Activated CD4-positive, alpha-beta T cell treated with anti-CD3 and anti-CD28 coated beads, Interleukin-2, amount 10 ng/mL, durations not matched to agents 7 days and 5 days (primary cell): ENCODE measurements around the gene NF2. TPM values are rescaled to one million over a fixed set of nuclear protein-coding genes. Genes with fewer than 3 reads are reported as not detected.
A peak's percentile ranks its signal among the peaks of the same experiment; 100 is the strongest.

ENCODE experiments used
- CTCF ChIA-PET: fragments of 350-600 bp; sonication (Branson Sonifier 250); formaldehyde crosslinking; loops from one replicate; lab custom pipeline; 2021; ENCODE audit warnings: antibody characterized with exemption; lab: Charles Lee
- POLR2A ChIA-PET: fragments of 350-600 bp; sonication (Branson Sonifier 250); formaldehyde crosslinking; loops from one replicate; lab custom pipeline; 2021; ENCODE audit warnings: antibody characterized with exemption; lab: Charles Lee
- DNase-seq: peaks from one replicate; pipeline ENCODE4 v3.0.0-alpha.2; 2020
- H3K27ac Mint-ChIP-seq: one replicate; pipeline ENCODE4 v1.8.0; 2021; ENCODE audit warnings: mild to moderate bottlenecking, moderate library complexity, mixed read lengths
- H3K27me3 Mint-ChIP-seq: one replicate; pipeline ENCODE4 v1.8.0; 2021; ENCODE audit warnings: mixed read lengths
- H3K36me3 Mint-ChIP-seq: one replicate; pipeline ENCODE4 v1.8.0; 2021; ENCODE audit warnings: low read depth, mixed read lengths
- H3K4me1 Mint-ChIP-seq: one replicate; pipeline ENCODE4 v1.8.0; 2021; ENCODE audit warnings: mixed read lengths
- H3K4me3 Mint-ChIP-seq: one replicate; pipeline ENCODE4 v1.8.0; 2021; ENCODE audit warnings: mild to moderate bottlenecking, moderate library complexity, mixed read lengths
- H3K9me3 Mint-ChIP-seq: one replicate; pipeline ENCODE4 v1.8.0; 2021; ENCODE audit warnings: mixed read lengths
- total RNA-seq, 2 experiments: library from RNA; stranded (reverse); gene quantifications; one replicate each; pipeline ENCODE4 v1.2.3, GENCODE V29; 2021

The NF2 gene
- total RNA-seq, 2 experiments from 2014 or later, result 56.7 to 57.2 TPM

GRCh38 chr22:29605527-29605850 is 2.1 kb downstream of the NF2 start:
- POLR2A ChIA-PET, result no interaction called here
- no peak for DNase-seq
- peak overlapping the region; percentile 95 for H3K4me3 Mint-ChIP-seq
- H3K36me3 Mint-ChIP-seq, result peaks cover 24% of the 10 kb centered on the region
- H3K27ac Mint-ChIP-seq, result peak overlapping the region; percentile 95
- CTCF ChIA-PET, result interaction anchor here (0.6 to 3.1 kb wide), 9 partner anchors 10 to 484 kb away, joined by 3 to 11 read pairs (median 4); no protein-coding TSS in a partner anchor
- H3K4me1 Mint-ChIP-seq, result peaks cover 34% of the 10 kb centered on the region
- no peaks in the 10 kb centered on the region for H3K27me3 Mint-ChIP-seq
- peaks cover 2% of the 10 kb centered on the region for H3K9me3 Mint-ChIP-seq

- H3K27ac Mint-ChIP-seq, result no peak overlapping the region
Measured at GRCh38 chr22:29606320-29606719, 2.9 kb downstream of the NF2 start.

GRCh38 chr22:29607426-29607825 is 4.0 kb downstream of the NF2 start:
- ChIA-PET POLR2A (no interaction called here), CTCF (interaction anchor here (1.0 to 1.1 kb wide), 2 partner anchors 20 to 90 kb away, joined by 3 read pairs; no protein-coding TSS in a partner anchor)
- Mint-ChIP-seq H3K9me3 (peaks cover 2% of the 10 kb centered on the region), H3K4me1 (peaks cover 32% of the 10 kb centered on the region), H3K4me3 (no peak overlapping the region), H3K27me3 (no peaks in the 10 kb centered on the region), H3K27ac (no peak overlapping the region), H3K36me3 (peaks cover 33% of the 10 kb centered on the region)
- DNase-seq, result no peak

More at GRCh38 chr22:29606320-29606719, 2.9 kb downstream of the NF2 start:
- CTCF ChIA-PET, result interaction anchor here (0.7 to 3.1 kb wide), 7 partner anchors 9 to 483 kb away, joined by 3 to 11 read pairs (median 4); no protein-coding TSS in a partner anchor
- Mint-ChIP-seq H3K27me3 (no peaks in the 10 kb centered on the region), H3K36me3 (peaks cover 29% of the 10 kb centered on the region), H3K4me1 (peaks cover 34% of the 10 kb centered on the region), H3K4me3 (peak overlapping the region; percentile 95), H3K9me3 (peaks cover 2% of the 10 kb centered on the region)
- DNase-seq, result no peak
- POLR2A ChIA-PET, result no interaction called here

- Mint-ChIP-seq H3K27ac (no peak overlapping the region), H3K4me1 (peaks cover 25% of the 10 kb centered on the region), H3K36me3 (peaks cover 35% of the 10 kb centered on the region), H3K4me3 (no peak overlapping the region), H3K9me3 (peaks cover 2% of the 10 kb centered on the region), H3K27me3 (no peaks in the 10 kb centered on the region)
- ChIA-PET POLR2A (no interaction called here), CTCF (interaction anchor here (0.7 to 1.3 kb wide), 2 partner anchors 12 to 55 kb away, joined by 3 read pairs; no protein-coding TSS in a partner anchor)
- no peak for DNase-seq
Measured at GRCh38 chr22:29609139-29609538, 5.7 kb downstream of the NF2 start.

GRCh38 chr22:29610780-29611179 is 7.3 kb downstream of the NF2 start:
- ChIA-PET POLR2A (no interaction called here), CTCF (no interaction called here)
- peaks cover 12% of the 10 kb centered on the region for H3K4me1 Mint-ChIP-seq
- no peak for DNase-seq
- peaks cover 34% of the 10 kb centered on the region for H3K36me3 Mint-ChIP-seq
- no peaks in the 10 kb centered on the region for H3K27me3 Mint-ChIP-seq
- peaks cover 2% of the 10 kb centered on the region for H3K9me3 Mint-ChIP-seq
- no peak overlapping the region for H3K4me3 Mint-ChIP-seq
- no peak overlapping the region for H3K27ac Mint-ChIP-seq

- DNase-seq, result no peak
- Mint-ChIP-seq H3K36me3 (peaks cover 11% of the 10 kb centered on the region), H3K27me3 (no peaks in the 10 kb centered on the region), H3K4me1 (peaks cover 17% of the 10 kb centered on the region), H3K4me3 (no peak overlapping the region), H3K9me3 (no peaks in the 10 kb centered on the region), H3K27ac (no peak overlapping the region)
- POLR2A ChIA-PET, result no interaction called here
- CTCF ChIA-PET, result interaction anchor here (0.7 to 3.3 kb wide), 3 partner anchors 10 to 25 kb away, joined by 3 to 11 read pairs (median 5); partner anchors contain the start of gene NF2
Measured at GRCh38 chr22:29615705-29616327, 12.4 kb downstream of the NF2 start.

GRCh38 chr22:29617922-29618629 is 14.6 kb downstream of the NF2 start:
- no peak overlapping the region for H3K27ac Mint-ChIP-seq
- ChIA-PET POLR2A (no interaction called here), CTCF (interaction anchor here (0.6 to 3.3 kb wide), 2 partner anchors 8 to 13 kb away, joined by 4 to 11 read pairs; partner anchors contain the start of gene NF2)
- H3K9me3 Mint-ChIP-seq, result no peaks in the 10 kb centered on the region
- no peak overlapping the region for H3K4me3 Mint-ChIP-seq
- no peak for DNase-seq
- peaks cover 5% of the 10 kb centered on the region for H3K36me3 Mint-ChIP-seq
- H3K4me1 Mint-ChIP-seq, result peaks cover 27% of the 10 kb centered on the region
- no peaks in the 10 kb centered on the region for H3K27me3 Mint-ChIP-seq

- POLR2A ChIA-PET, result no interaction called here
- Mint-ChIP-seq H3K27me3 (no peaks in the 10 kb centered on the region), H3K4me3 (no peak overlapping the region), H3K4me1 (peaks cover 61% of the 10 kb centered on the region), H3K36me3 (no peaks in the 10 kb centered on the region), H3K27ac (no peak overlapping the region), H3K9me3 (no peaks in the 10 kb centered on the region)
- CTCF ChIA-PET, result no interaction called here
- DNase-seq, result no peak
Measured at GRCh38 chr22:29621761-29622526, 18.5 kb downstream of the NF2 start.

GRCh38 chr22:29623059-29623458 is 19.6 kb downstream of the NF2 start:
- Mint-ChIP-seq H3K27me3 (no peaks in the 10 kb centered on the region), H3K4me3 (no peak overlapping the region), H3K4me1 (peaks cover 51% of the 10 kb centered on the region), H3K36me3 (no peaks in the 10 kb centered on the region), H3K9me3 (no peaks in the 10 kb centered on the region), H3K27ac (peak overlapping the region; percentile 72)
- DNase-seq, result no peak
- ChIA-PET CTCF (interaction anchor here (0.6 to 1.4 kb wide), 3 partner anchors 17 to 228 kb away, joined by 3 to 4 read pairs (median 4); no protein-coding TSS in a partner anchor), POLR2A (interaction anchor here (0.6 kb wide), 1 partner anchor 158 kb away, joined by 3 read pairs; no protein-coding TSS in a partner anchor)

GRCh38 chr22:29623553-29624169 is 20.2 kb downstream of the NF2 start:
- no peak for DNase-seq
- Mint-ChIP-seq H3K27ac (peak overlapping the region; percentile 72), H3K4me3 (no peak overlapping the region), H3K9me3 (no peaks in the 10 kb centered on the region), H3K27me3 (no peaks in the 10 kb centered on the region), H3K4me1 (peaks cover 50% of the 10 kb centered on the region), H3K36me3 (no peaks in the 10 kb centered on the region)
- POLR2A ChIA-PET, result no interaction called here
- CTCF ChIA-PET, result interaction anchor here (0.9 to 1.4 kb wide), 3 partner anchors 18 to 446 kb away, joined by 3 to 4 read pairs (median 3); no protein-coding TSS in a partner anchor

- ChIA-PET POLR2A (no interaction called here), CTCF (interaction anchor here (0.6 to 2.1 kb wide), 7 partner anchors 7 to 463 kb away, joined by 3 to 9 read pairs (median 4); no protein-coding TSS in a partner anchor)
- Mint-ChIP-seq H3K9me3 (no peaks in the 10 kb centered on the region), H3K27me3 (no peaks in the 10 kb centered on the region), H3K27ac (no peak overlapping the region), H3K36me3 (no peaks in the 10 kb centered on the region), H3K4me1 (peaks cover 58% of the 10 kb centered on the region), H3K4me3 (no peak overlapping the region)
- DNase-seq, result peak; percentile 51
Measured at GRCh38 chr22:29625090-29625825, 21.8 kb downstream of the NF2 start.
